HT1080 (cell line): ENCODE data around the gene CEP85. TPM values are rescaled to one million over a fixed set of nuclear protein-coding genes. Genes with fewer than 3 reads are reported as not detected.
"Not testable (repeated sequence)": the region's sequence is repeated elsewhere in the genome, so short reads cannot be mapped to it uniquely, and the experiment has no call there.

ENCODE experiments used
- DNase-seq: peaks from one replicate; pipeline ENCODE4 v3.0.0-alpha.2; 2015; ENCODE audit warnings: low read depth
- total RNA-seq: library from RNA; depleted of rRNA; stranded (reverse); fragments of >200 nt; shearing (Covaris generic); gene quantifications from 2 replicates; pipeline ENCODE4 v1.2.3, GENCODE V29; 2014

CEP85 gene
- total RNA-seq, 1 experiment from 2014 or later: 18.3 TPM

GRCh38 chr1:26288311-26288941 lies 54.4 kb downstream of the CEP85 start:
- no peak for DNase-seq

- DNase-seq: no peak
Observed at GRCh38 chr1:26289158-26290059, 55.4 kb downstream of the CEP85 start.

- no peak for DNase-seq
Observed at GRCh38 chr1:26290122-26290881, 56.3 kb downstream of the CEP85 start.

- no peak for DNase-seq
Observed at GRCh38 chr1:26290882-26291261, 56.9 kb downstream of the CEP85 start.

- no peak for DNase-seq
Observed at GRCh38 chr1:26291433-26291832, 57.4 kb downstream of the CEP85 start.

GRCh38 chr1:26291939-26292338 lies 57.9 kb downstream of the CEP85 start:
- no peak for DNase-seq

- DNase-seq: not testable (repeated sequence)
Observed at GRCh38 chr1:26292735-26293134, 58.7 kb downstream of the CEP85 start.

- no peak for DNase-seq
Observed at GRCh38 chr1:26293911-26294463, 60.0 kb downstream of the CEP85 start.

GRCh38 chr1:26295194-26296138 lies 61.5 kb downstream of the CEP85 start:
- DNase-seq: no peak

- DNase-seq: no peak
Observed at GRCh38 chr1:26296340-26297056, 62.5 kb downstream of the CEP85 start.

- DNase-seq: no peak
Observed at GRCh38 chr1:26297057-26297790, 63.2 kb downstream of the CEP85 start.

GRCh38 chr1:26297791-26298124 lies 63.8 kb downstream of the CEP85 start:
- no peak for DNase-seq

GRCh38 chr1:26300578-26301275 lies 66.7 kb downstream of the CEP85 start:
- no peak for DNase-seq

- DNase-seq: peak; percentile 81
Observed at GRCh38 chr1:26302733-26303405, 68.9 kb downstream of the CEP85 start.

GRCh38 chr1:26305667-26306289 lies 71.8 kb downstream of the CEP85 start:
- DNase-seq: no peak

GRCh38 chr1:26306290-26307229 lies 72.6 kb downstream of the CEP85 start, which contains the start of gene UBXN11:
UBXN11 (minus strand) TSS chr1:26306636; CDS start chr1:26302883, 3,753 bp downstream.
- peak; percentile 93 for DNase-seq
